Measurements from ENCODE around the gene TPGS2. TPM values are rescaled to one million over a fixed set of nuclear protein-coding genes. Genes with fewer than 3 reads are reported as not detected.

The TPGS2 gene
- total and polyA plus RNA-seq, 8 donors = 58.3 to 200 (median 155) TPM

- Histone ChIP-seq H3K27ac (no peak overlapping the region), H3K4me3 (no peak overlapping the region), H3K27me3 (no peaks in the 10 kb centered on the region), H3K4me1 (no peaks in the 10 kb centered on the region), H3K9me3 (peaks cover 0 to 9% of the 10 kb centered on the region in 2 donors), H3K36me3 (peaks cover 0 to 6% of the 10 kb centered on the region in 2 donors)
- TF ChIP-seq CTCF (IDR thresholded peaks at IDR 0.05) = no peak
- no peak for ATAC-seq
- intact Hi-C loops (cut with DNase I) = no loop called here
- DNase-seq = no peak
Observed at GRCh38 chr18:36849288-36850006, 20.6 kb upstream of the TPGS2 start.

GRCh38 chr18:36848609-36849008 is 19.8 kb upstream of the TPGS2 start:
- H3K4me1 ChIP-seq = peaks cover 0 to 3% of the 10 kb centered on the region in 2 donors
- intact Hi-C loops (cut with DNase I) = no loop called here
- ATAC-seq = no peak
- H3K4me3 ChIP-seq = no peak overlapping the region
- TF ChIP-seq CTCF (IDR thresholded peaks at IDR 0.05) = no peak
- peaks cover 0 to 6% of the 10 kb centered on the region in 2 donors for H3K36me3 ChIP-seq
- DNase-seq = no peak
- H3K27me3 ChIP-seq = no peaks in the 10 kb centered on the region
- peaks cover 0 to 9% of the 10 kb centered on the region in 2 donors for H3K9me3 ChIP-seq
- no peak overlapping the region for H3K27ac ChIP-seq

- TF ChIP-seq CTCF (IDR thresholded peaks at IDR 0.05) = no peak
- Histone ChIP-seq H3K4me1 (peaks cover 0 to 10% of the 10 kb centered on the region in 2 donors), H3K4me3 (no peak overlapping the region), H3K9me3 (no peaks in the 10 kb centered on the region), H3K27me3 (no peaks in the 10 kb centered on the region), H3K36me3 (peaks cover 0 to 4% of the 10 kb centered on the region in 2 donors), H3K27ac (no peak overlapping the region)
- ATAC-seq (peak; percentile 74), DNase-seq (no peak)
- intact Hi-C loops (cut with DNase I) = no loop called here
Observed at GRCh38 chr18:36843784-36844183, 15.0 kb upstream of the TPGS2 start.

- Histone ChIP-seq H3K4me3 (no peak overlapping the region), H3K36me3 (peaks cover 0 to 4% of the 10 kb centered on the region in 2 donors), H3K27ac (no peak overlapping the region), H3K9me3 (peaks cover 0 to 3% of the 10 kb centered on the region in 2 donors), H3K4me1 (peaks cover 0 to 10% of the 10 kb centered on the region in 2 donors), H3K27me3 (no peaks in the 10 kb centered on the region)
- no peak for TF ChIP-seq CTCF (IDR thresholded peaks at IDR 0.05)
- intact Hi-C loops (cut with DNase I) = no loop called here
- DNase-seq (no peak), ATAC-seq (no peak)
Observed at GRCh38 chr18:36843199-36843598, 14.4 kb upstream of the TPGS2 start.

- Histone ChIP-seq H3K27ac (no peak overlapping the region), H3K36me3 (peaks cover 0 to 4% of the 10 kb centered on the region in 2 donors), H3K4me1 (peaks cover 0 to 10% of the 10 kb centered on the region in 2 donors), H3K27me3 (no peaks in the 10 kb centered on the region), H3K9me3 (peaks cover 3 to 4% of the 10 kb centered on the region in 2 donors), H3K4me3 (no peak overlapping the region)
- no peak for TF ChIP-seq CTCF (IDR thresholded peaks at IDR 0.05)
- ATAC-seq (peak; percentile 90), DNase-seq (no peak)
- intact Hi-C loops (cut with DNase I) = no loop called here
Observed at GRCh38 chr18:36839835-36840234, 11.0 kb upstream of the TPGS2 start.

Data from left lung (tissue), 10 donors.